Upper lobe of left lung (tissue), 4 donors: ENCODE measurements around the gene DLG2.

Source experiments
- CTCF ChIP-seq, 6 experiments: fragments of 450-650 bp in 4 of 6; fragments of 200-600 bp in 2 of 6; sonication (generic) in 2 of 6; IDR thresholded peaks; one replicate each; pipeline ENCODE4 v1.5.1; 2016 to 2019; ENCODE audit warnings: antibody characterized with exemption in 6 of 6
- EP300 ChIP-seq, 4 donors: sonication (generic); formaldehyde crosslinking; IDR thresholded peaks; one replicate each; pipeline ENCODE4 v1.5.1; 2017; ENCODE audit warnings: antibody characterized with exemption in 4 of 4, control low read depth in 2 of 4
- POLR2A ChIP-seq, 4 donors: fragments of 450-650 bp; IDR thresholded peaks; one replicate each; pipeline ENCODE4 v1.5.1; 2016 to 2017; ENCODE audit warnings: antibody characterized with exemption in 4 of 4, mild to moderate bottlenecking in 2 of 4

GRCh38 chr11:84552791-84553190 lies 1074.4 kb downstream of the DLG2 start:
- no peak for TF ChIP-seq CTCF (IDR thresholded peaks at IDR 0.05)
- no peak for TF ChIP-seq POLR2A (IDR thresholded peaks at IDR 0.05)
- TF ChIP-seq EP300 (IDR thresholded peaks at IDR 0.05): no peak
